HCT116 (cell line): ENCODE data around the gene LRRC52.

Experiments
- ATF3 ChIP-seq: IDR thresholded peaks from 2 replicates; pipeline ENCODE4 v1.6.1; 2012
- CTCF ChIP-seq, 3 experiments: fragments of 200-600 bp in 1 of 3; sonication (generic) in 1 of 3; IDR thresholded peaks in 2 of 3; conservative IDR thresholded peaks in 1 of 3; 2 replicates each; pipeline ENCODE4 v1.5.1; 2012 to 2017; ENCODE audit warnings: low read depth in 2 of 3, low read length in 2 of 3, antibody characterized with exemption in 1 of 3, borderline replicate concordance in 1 of 3, control low read depth in 1 of 3, mild to moderate bottlenecking in 1 of 3, mixed read lengths in 1 of 3, mixed run types in 1 of 3, moderate library complexity in 1 of 3; ENCODE audit not compliant: insufficient read depth in 1 of 3
- EZH2 ChIP-seq: fragments of 200-600 bp; sonication (generic); IDR thresholded peaks from 2 replicates; pipeline ENCODE4 v1.6.1; 2017; ENCODE audit warnings: antibody characterized with exemption, mixed run types
- EZH2phosphoT487 ChIP-seq: fragments of 200-600 bp; IDR thresholded peaks from 2 replicates; pipeline ENCODE4 v1.6.1; 2018; ENCODE audit warnings: antibody characterized with exemption, borderline replicate concordance
- POLR2A ChIP-seq: IDR thresholded peaks from 2 replicates; pipeline ENCODE4 v1.7.0; 2011; ENCODE audit warnings: borderline replicate concordance; ENCODE audit not compliant: insufficient read depth, insufficient read length; ENCODE audit errors: extremely low read depth
- REST ChIP-seq: IDR thresholded peaks from 2 replicates; pipeline ENCODE4 v1.6.1; 2012; ENCODE audit warnings: low read depth
- SRF ChIP-seq: IDR thresholded peaks from 2 replicates; pipeline ENCODE4 v1.6.1; 2012; ENCODE audit warnings: low read depth
- ZFX ChIP-seq: fragments of 450-650 bp; IDR thresholded peaks from 2 replicates; pipeline ENCODE4 v1.6.1; 2017

GRCh38 chr1:165581926-165582325 is 38.1 kb downstream of the LRRC52 start:
- no peak for TF ChIP-seq CTCF (IDR thresholded peaks at IDR 0.05 in 2 of 3, conservative IDR thresholded peaks at IDR 0.05 in 1 of 3; ENCODE audit: borderline replicate concordance in 1 of 3, insufficient read depth in 1 of 3, low read depth in 2 of 3, low read length in 2 of 3)
- TF ChIP-seq POLR2A: no peak
- no peak for TF ChIP-seq SRF
- no peak for TF ChIP-seq EZH2
- TF ChIP-seq ZFX: no peak
- TF ChIP-seq REST: no peak
- TF ChIP-seq ATF3: no peak
- TF ChIP-seq EZH2phosphoT487: no peak
